NCI-H2196 (cell line): ENCODE data around the gene FAM13A.

Experiments
- DNase-seq: peaks from one replicate; lab custom pipeline; 2025; ENCODE audit not compliant: unreplicated experiment; lab: John Stamatoyannopoulos, UW

FAM13A gene

DNA sequence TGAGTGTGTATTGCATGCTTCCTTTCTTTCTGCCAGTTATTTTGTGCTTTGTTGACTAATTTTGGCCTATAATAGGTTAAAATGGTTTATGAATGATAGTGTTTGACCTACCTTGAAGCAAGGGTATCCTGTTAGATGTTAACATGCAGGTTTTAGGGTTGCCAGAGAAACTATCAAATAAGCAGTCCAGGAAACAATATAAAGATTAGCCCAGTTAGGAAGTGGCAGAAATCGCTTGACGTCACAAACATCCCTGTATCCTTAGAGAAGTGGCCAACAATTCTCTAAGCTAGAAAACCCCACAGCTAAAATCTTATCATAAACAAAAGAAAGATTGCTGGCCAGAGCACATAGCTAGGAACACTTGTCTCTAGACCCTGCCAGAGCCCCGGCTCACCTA lies 363.2 kb downstream of the FAM13A start:
- DNase-seq, result no peak

GRCh38 chr4:88690355-88690754 lies 366.6 kb downstream of the FAM13A start:
- no peak for DNase-seq

- no peak for DNase-seq
These were observed 375.8 kb downstream of the FAM13A start for GRCh38 chr4:88681209-88681608.
